ENCODE data around the gene ZFYVE27.

- TF ChIP-seq YY1 (tag by site-specific recombination; IDR thresholded peaks at IDR 0.05) (no peak), HOXA7 (CRISPR knock-in tag; IDR thresholded peaks at IDR 0.05; ENCODE audit: borderline replicate concordance) (no peak), ZNF701 (tag by site-specific recombination; IDR thresholded peaks at IDR 0.05) (no peak), ZBTB26 (tag by site-specific recombination; optimal IDR thresholded peaks at IDR 0.05) (no peak), ZFP41 (tag by site-specific recombination; IDR thresholded peaks at IDR 0.05; ENCODE audit: borderline replicate concordance) (no peak)
- TF ChIP-seq, protein P1, sequence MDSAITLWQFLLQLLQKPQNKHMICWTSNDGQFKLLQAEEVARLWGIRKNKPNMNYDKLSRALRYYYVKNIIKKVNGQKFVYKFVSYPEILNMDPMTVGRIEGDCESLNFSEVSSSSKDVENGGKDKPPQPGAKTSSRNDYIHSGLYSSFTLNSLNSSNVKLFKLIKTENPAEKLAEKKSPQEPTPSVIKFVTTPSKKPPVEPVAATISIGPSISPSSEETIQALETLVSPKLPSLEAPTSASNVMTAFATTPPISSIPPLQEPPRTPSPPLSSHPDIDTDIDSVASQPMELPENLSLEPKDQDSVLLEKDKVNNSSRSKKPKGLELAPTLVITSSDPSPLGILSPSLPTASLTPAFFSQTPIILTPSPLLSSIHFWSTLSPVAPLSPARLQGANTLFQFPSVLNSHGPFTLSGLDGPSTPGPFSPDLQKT (IDR thresholded peaks at IDR 0.05; ENCODE audit: borderline replicate concordance, low read depth, low read length): no peak
- TF ChIP-seq, protein P2, sequence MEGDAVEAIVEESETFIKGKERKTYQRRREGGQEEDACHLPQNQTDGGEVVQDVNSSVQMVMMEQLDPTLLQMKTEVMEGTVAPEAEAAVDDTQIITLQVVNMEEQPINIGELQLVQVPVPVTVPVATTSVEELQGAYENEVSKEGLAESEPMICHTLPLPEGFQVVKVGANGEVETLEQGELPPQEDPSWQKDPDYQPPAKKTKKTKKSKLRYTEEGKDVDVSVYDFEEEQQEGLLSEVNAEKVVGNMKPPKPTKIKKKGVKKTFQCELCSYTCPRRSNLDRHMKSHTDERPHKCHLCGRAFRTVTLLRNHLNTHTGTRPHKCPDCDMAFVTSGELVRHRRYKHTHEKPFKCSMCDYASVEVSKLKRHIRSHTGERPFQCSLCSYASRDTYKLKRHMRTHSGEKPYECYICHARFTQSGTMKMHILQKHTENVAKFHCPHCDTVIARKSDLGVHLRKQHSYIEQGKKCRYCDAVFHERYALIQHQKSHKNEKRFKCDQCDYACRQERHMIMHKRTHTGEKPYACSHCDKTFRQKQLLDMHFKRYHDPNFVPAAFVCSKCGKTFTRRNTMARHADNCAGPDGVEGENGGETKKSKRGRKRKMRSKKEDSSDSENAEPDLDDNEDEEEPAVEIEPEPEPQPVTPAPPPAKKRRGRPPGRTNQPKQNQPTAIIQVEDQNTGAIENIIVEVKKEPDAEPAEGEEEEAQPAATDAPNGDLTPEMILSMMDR (tag by site-specific recombination; IDR thresholded peaks at IDR 0.05): no peak
- TF ChIP-seq, protein P3, sequence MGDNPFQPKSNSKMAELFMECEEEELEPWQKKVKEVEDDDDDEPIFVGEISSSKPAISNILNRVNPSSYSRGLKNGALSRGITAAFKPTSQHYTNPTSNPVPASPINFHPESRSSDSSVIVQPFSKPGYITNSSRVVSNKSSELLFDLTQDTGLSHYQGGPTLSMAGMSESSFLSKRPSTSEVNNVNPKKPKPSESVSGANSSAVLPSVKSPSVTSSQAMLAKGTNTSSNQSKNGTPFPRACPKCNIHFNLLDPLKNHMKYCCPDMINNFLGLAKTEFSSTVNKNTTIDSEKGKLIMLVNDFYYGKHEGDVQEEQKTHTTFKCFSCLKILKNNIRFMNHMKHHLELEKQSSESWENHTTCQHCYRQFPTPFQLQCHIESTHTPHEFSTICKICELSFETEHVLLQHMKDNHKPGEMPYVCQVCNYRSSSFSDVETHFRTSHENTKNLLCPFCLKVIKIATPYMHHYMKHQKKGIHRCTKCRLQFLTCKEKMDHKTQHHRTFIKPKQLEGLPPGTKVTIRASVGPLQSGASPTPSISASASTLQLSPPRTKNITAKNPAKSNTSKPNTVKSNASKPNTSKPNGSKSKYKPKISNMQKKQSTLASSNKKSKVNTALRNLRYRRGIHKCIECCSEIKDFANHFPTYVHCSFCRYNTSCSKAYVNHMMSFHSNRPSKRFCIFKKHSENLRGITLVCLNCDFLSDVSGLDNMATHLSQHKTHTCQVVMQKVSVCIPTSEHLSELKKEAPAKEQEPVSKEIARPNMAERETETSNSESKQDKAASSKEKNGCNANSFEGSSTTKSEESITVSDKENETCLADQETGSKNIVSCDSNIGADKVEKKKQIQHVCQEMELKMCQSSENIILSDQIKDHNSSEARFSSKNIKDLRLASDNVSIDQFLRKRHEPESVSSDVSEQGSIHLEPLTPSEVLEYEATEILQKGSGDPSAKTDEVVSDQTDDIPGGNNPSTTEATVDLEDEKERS (tag by site-specific recombination; IDR thresholded peaks at IDR 0.05): no peak
Observed at GRCh38 chr10:97747573-97747972, 10.6 kb downstream of the ZFYVE27 start.

Data from HEK293 (cell line).